ENCODE data around the gene MET. TPM values are rescaled to one million over a fixed set of nuclear protein-coding genes. Genes with fewer than 3 reads are reported as not detected.
A peak's percentile ranks its signal among the peaks of the same experiment; 100 is the strongest.
"Not testable (repeated sequence)": the region's sequence is repeated elsewhere in the genome, so short reads cannot be mapped to it uniquely, and the experiment has no call there.

The MET gene
- polyA plus RNA-seq, 2 of the 4 experiments (the other 2 are of a cell fraction): 72.3 to 165 TPM

DNA sequence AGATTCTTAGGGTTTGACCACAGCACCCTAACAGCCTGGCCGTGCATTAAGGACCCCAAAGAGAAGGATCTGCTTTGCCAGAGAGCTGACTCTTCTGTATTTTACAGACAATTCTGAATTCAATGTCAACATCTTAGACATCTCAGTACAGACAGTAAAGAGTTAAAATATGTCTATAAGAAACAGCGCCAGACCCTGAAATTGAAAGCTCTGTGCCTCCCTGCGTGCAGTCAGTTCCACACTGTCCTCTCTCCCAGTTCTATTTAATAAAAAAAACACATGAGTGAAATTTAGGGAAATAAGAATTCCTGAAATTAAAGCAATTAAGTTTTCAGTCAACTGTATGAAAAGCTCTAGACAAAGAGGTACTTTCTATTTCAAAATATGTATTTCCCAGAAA lies 45.1 kb downstream of the MET start:
- TF ChIP-seq NR3C1 (IDR thresholded peaks at IDR 0.05): no peak
- TF ChIP-seq NFE2L2 (conservative IDR thresholded peaks at IDR 0.05; ENCODE audit: low read length): no peak

DNA sequence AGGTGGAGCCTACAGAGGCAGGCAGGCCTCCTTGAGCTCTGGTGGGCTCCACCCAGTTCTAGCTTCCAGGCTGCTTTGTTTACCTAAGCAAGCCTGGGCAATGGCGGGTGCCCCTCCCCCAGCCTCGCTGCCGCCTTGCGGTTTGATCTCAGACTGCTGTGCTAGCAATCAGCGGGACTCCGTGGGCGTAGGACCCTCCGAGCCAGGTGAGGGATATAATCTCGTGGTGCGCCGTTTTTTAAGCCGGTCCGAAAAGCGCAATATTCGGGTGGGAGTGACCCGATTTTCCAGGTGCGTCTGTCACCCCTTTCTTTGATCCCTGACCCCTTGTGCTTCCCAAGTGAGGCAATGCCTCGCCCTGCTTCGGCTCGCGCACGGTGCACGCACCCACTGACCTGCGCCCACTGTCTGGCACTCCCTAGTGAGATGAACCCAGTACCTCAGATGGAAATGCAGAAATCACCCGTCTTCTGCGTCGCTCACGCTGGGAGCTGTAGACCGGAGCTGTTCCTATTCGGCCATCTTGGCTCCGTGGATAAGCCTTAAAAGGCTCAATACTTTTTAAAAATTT lies 52.0 kb downstream of the MET start:
- POLR2A ChIA-PET; DNase-seq (ENCODE audit: low read depth in 1 of 2, low spot score in 1 of 2); FAIRE-seq; H3K9me3 ChIP-seq: not testable (repeated sequence)
- peak; percentile 40 to 76; a peak in 3 of 6 replicates for ATAC-seq
- peak overlapping the region; percentile 54 for H3K4me3 ChIP-seq
- WGBS (ENCODE audit: missing lambda C conversion rate): 2% methylated on average over 22 of the region's 31 CpGs
- H3K4me1 ChIP-seq: peaks cover 42% of the 10 kb centered on the region
- CTCF ChIA-PET: interaction anchor here (0.9 to 1.2 kb wide), 3 partner anchors 53 to 551 kb away, joined by 3 read pairs; partner anchors contain the start of gene MET
- H3K27ac ChIP-seq: peak overlapping the region; percentile 91 to 97
- TF ChIP-seq RAD21 (conservative IDR thresholded peaks at IDR 0.05 in 1 of 2, IDR thresholded peaks at IDR 0.05 in 1 of 2): 0 out of 5 replicates have a peak, but pooled peaks of 1 of the 2 experiments have one; percentile 7
- TF ChIP-seq HOXB5 (CRISPR knock-in tag; IDR thresholded peaks at IDR 0.05): 0 out of 2 replicates have a peak, but pooled peaks have one; percentile 35
- TF ChIP-seq RARB (CRISPR knock-in tag; IDR thresholded peaks at IDR 0.05): 0 out of 2 replicates have a peak, but pooled peaks have one; percentile 26
- TF ChIP-seq, protein P1, sequence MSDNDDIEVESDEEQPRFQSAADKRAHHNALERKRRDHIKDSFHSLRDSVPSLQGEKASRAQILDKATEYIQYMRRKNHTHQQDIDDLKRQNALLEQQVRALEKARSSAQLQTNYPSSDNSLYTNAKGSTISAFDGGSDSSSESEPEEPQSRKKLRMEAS (IDR thresholded peaks at IDR 0.05): peak; percentile 32; the same call in 1 of the 2 replicates
- TF ChIP-seq JUN (IDR thresholded peaks at IDR 0.05): 0 out of 5 replicates have a peak, but pooled peaks of 1 of the 2 experiments have one; percentile 44
- H3K4me2 ChIP-seq: peak overlapping the region; percentile 86

More for the DNA sequence above, 45.1 kb downstream of the MET start:
- Histone ChIP-seq H3K4me3 (0 out of 3 replicates have a peak overlapping the region, but pooled peaks have one; percentile 2), H3K27ac (peak overlapping the region; percentile 77 to 86), H3K9me3 (no peaks in the 10 kb centered on the region), H3K4me2 (peak overlapping the region; percentile 80), H3K4me1 (peaks cover 51% of the 10 kb centered on the region)
- ATAC-seq (peak; percentile 35 to 42), FAIRE-seq (no peak), DNase-seq (ENCODE audit: low read depth in 1 of 2, low spot score in 1 of 2) (no peak)
- WGBS (ENCODE audit: missing lambda C conversion rate): 3% methylated on average over 3 of the region's 3 CpGs
- CTCF ChIA-PET: interaction anchor here (0.7 to 4.0 kb wide), 11 partner anchors 10 to 458 kb away, joined by 3 to 20 read pairs (median 3); partner anchors contain the start of gene MET
- POLR2A ChIA-PET: interaction anchor here (0.9 to 2.9 kb wide), 6 partner anchors 10 to 64 kb away, joined by 3 to 15 read pairs (median 4); partner anchors contain the start of gene MET

DNA sequence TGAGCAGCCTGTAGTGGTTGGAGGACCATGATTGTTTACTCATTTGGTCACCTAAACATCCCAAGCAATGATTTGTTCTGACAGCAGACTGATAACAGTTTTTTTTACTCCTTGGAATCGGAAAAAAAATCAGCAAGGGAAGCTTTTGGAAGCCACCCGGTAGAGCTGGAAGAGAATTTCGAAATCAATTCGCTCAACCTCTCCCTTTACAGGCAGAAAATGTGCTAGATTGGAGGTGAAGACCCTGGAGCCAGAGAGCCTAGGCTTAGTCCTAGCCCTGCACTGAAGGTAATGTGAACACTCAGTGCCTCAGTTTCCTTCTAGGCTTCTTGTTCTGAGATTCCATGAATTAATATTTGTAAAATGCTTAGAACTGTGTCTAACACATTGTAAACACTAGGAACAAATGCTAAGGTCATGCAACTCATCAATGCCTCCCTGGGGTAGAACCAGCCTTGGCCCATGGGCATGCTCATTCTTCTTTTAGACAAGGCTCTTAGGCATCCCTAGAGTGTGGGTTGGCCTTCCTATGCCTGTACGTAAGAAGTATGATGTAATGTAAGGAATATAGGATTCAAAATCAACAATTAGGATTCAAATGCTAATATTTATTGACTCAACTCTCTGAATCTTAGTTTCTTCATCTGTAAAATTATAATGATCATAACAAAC lies 52.7 kb downstream of the MET start:
- Histone ChIP-seq H3K9me3 (no peaks in the 10 kb centered on the region), H3K4me1 (peaks cover 48% of the 10 kb centered on the region), H3K4me2 (peak overlapping the region; percentile 86), H3K4me3 (peak overlapping the region; percentile 54), H3K27ac (peak overlapping the region; percentile 91 to 97)
- peak; percentile 75 to 80; a peak in 5 of 6 replicates for ATAC-seq
- 0 out of 2 replicates have a peak, but pooled peaks have one; percentile 43 for TF ChIP-seq RARB (CRISPR knock-in tag; IDR thresholded peaks at IDR 0.05)
- TF ChIP-seq RAD21 (conservative IDR thresholded peaks at IDR 0.05 in 1 of 2, IDR thresholded peaks at IDR 0.05 in 1 of 2): no peak
- POLR2A ChIA-PET: no interaction called here
- no peak for DNase-seq (ENCODE audit: low read depth in 1 of 2, low spot score in 1 of 2)
- 4% methylated on average over 5 of the region's 5 CpGs for WGBS (ENCODE audit: missing lambda C conversion rate)
- CTCF ChIA-PET: interaction anchor here (0.7 to 1.2 kb wide), 4 partner anchors 51 to 552 kb away, joined by 3 read pairs; partner anchors contain the start of gene MET
- no peak for FAIRE-seq

DNA sequence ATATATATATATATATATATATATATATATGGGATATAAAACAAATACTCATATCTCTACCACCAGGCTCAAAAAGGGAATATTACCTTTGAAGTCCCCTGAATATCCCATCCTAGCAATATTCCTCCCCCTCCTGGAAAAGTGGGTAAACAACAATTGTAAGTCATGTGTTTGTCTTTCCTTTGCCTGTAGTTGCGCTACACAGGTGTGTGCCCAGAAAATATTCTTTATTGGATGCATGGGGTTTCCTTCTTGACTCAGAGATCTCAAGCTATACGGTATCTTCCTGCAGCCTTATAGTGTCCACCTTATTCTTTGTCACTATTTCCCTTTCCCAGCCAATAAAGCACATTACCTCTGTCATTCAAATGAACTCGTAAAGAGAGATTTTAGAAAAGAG lies 54.2 kb downstream of the MET start:
- Histone ChIP-seq H3K4me2 (peak overlapping the region; percentile 86), H3K4me3 (no peak overlapping the region), H3K9me3 (no peaks in the 10 kb centered on the region), H3K27ac (peak overlapping the region in 1 of 2 experiments; percentile 67; a peak in 2 of 6 replicates), H3K4me1 (peaks cover 62% of the 10 kb centered on the region)
- FAIRE-seq: no peak
- no peak for ATAC-seq
- POLR2A ChIA-PET: interaction anchor here (1.7 kb wide), 1 partner anchor 53 kb away, joined by 4 read pairs; no protein-coding TSS in a partner anchor
- 84% methylated on average over 3 of the region's 3 CpGs for whole genome bisulfite sequencing (ENCODE audit: missing lambda C conversion rate)
- CTCF ChIA-PET: interaction anchor here (0.7 to 2.5 kb wide), 7 partner anchors 10 to 134 kb away, joined by 3 to 13 read pairs (median 3); partner anchors contain the start of gene MET
- DNase-seq (ENCODE audit: low read depth in 1 of 2, low spot score in 1 of 2): no peak
- TF ChIP-seq JUNB (IDR thresholded peaks at IDR 0.05) (no peak), FOXS1 (CRISPR knock-in tag; IDR thresholded peaks at IDR 0.05) (no peak), SMC3 (IDR thresholded peaks at IDR 0.05) (0 out of 3 replicates have a peak, but pooled peaks have one; percentile 5), JUN (IDR thresholded peaks at IDR 0.05) (no peak), HOXB13 (CRISPR knock-in tag; IDR thresholded peaks at IDR 0.05; ENCODE audit: low read depth) (no peak), CEBPB (IDR thresholded peaks at IDR 0.05) (no peak)
- TF ChIP-seq, protein P2, sequence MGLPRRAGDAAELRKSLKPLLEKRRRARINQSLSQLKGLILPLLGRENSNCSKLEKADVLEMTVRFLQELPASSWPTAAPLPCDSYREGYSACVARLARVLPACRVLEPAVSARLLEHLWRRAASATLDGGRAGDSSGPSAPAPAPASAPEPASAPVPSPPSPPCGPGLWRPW (IDR thresholded peaks at IDR 0.05): no peak
- TF ChIP-seq, protein P3, sequence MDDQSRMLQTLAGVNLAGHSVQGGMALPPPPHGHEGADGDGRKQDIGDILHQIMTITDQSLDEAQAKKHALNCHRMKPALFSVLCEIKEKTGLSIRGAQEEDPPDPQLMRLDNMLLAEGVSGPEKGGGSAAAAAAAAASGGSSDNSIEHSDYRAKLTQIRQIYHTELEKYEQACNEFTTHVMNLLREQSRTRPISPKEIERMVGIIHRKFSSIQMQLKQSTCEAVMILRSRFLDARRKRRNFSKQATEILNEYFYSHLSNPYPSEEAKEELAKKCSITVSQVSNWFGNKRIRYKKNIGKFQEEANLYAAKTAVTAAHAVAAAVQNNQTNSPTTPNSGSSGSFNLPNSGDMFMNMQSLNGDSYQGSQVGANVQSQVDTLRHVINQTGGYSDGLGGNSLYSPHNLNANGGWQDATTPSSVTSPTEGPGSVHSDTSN (IDR thresholded peaks at IDR 0.05): no peak

Measured in A549 (cell line).